KMS-11 (cell line): ENCODE data around the gene MICAL3.
"Not testable (repeated sequence)": the region's sequence is repeated elsewhere in the genome, so short reads cannot be mapped to it uniquely, and the experiment has no call there.

Experiments used
- H2AFZ ChIP-seq: fragments of 200-600 bp; sonication (generic); 2 replicates; pipeline ENCODE4 v1.6.1; 2016; ENCODE audit warnings: antibody characterized with exemption, mixed run types, low read depth
- H3K27ac ChIP-seq: fragments of 200-600 bp; sonication (generic); 2 replicates; pipeline ENCODE4 v1.6.1; 2016; ENCODE audit warnings: mild to moderate bottlenecking, mixed run types
- H3K27me3 ChIP-seq: fragments of 200-600 bp; sonication (generic); 2 replicates; pipeline ENCODE4 v1.6.1; 2017; ENCODE audit warnings: mild to moderate bottlenecking, low read depth, mixed run types, moderate library complexity; ENCODE audit not compliant: insufficient read depth
- H3K36me3 ChIP-seq: fragments of 200-600 bp; sonication (generic); 2 replicates; pipeline ENCODE4 v1.6.1; 2017; ENCODE audit warnings: mild to moderate bottlenecking, mixed run types; ENCODE audit not compliant: insufficient read depth
- H3K4me1 ChIP-seq: fragments of 200-600 bp; sonication (generic); 2 replicates; pipeline ENCODE4 v1.6.1; 2016; ENCODE audit warnings: mild to moderate bottlenecking, low read depth, mixed run types; ENCODE audit not compliant: poor library complexity, severe bottlenecking
- H3K4me2 ChIP-seq: fragments of 200-600 bp; sonication (generic); 2 replicates; pipeline ENCODE4 v1.7.0; 2016; ENCODE audit warnings: mild to moderate bottlenecking, mixed run types
- H3K4me3 ChIP-seq: fragments of 200-600 bp; sonication (generic); IDR thresholded peaks from 2 replicates; pipeline ENCODE4 v1.6.1; 2017; ENCODE audit warnings: low read depth, low read length, mixed read lengths; ENCODE audit not compliant: insufficient read depth
- H3K79me2 ChIP-seq: fragments of 200-600 bp; sonication (generic); 2 replicates; pipeline ENCODE4 v1.6.1; 2016; ENCODE audit warnings: low read depth, mixed run types; ENCODE audit not compliant: insufficient read depth
- H3K9ac ChIP-seq: fragments of 200-600 bp; sonication (generic); 2 replicates; pipeline ENCODE4 v1.6.1; 2016; ENCODE audit warnings: mild to moderate bottlenecking, mixed run types
- H4K20me1 ChIP-seq: fragments of 200-600 bp; sonication (generic); 2 replicates; pipeline ENCODE4 v1.6.1; 2016; ENCODE audit warnings: mild to moderate bottlenecking, mixed run types; ENCODE audit not compliant: insufficient read depth
- CTCF ChIP-seq: fragments of 200-600 bp; sonication (generic); conservative IDR thresholded peaks from 2 replicates; pipeline ENCODE4 v1.6.1; 2017; ENCODE audit warnings: low read depth, mild to moderate bottlenecking, antibody characterized with exemption, low read length, moderate library complexity, mixed read lengths

The MICAL3 gene

GRCh38 chr22:18028817-18029527 lies 4.6 kb upstream of the MICAL3 start:
- H3K4me3 ChIP-seq: no peak overlapping the region
- no peaks in the 10 kb centered on the region for H3K27me3 ChIP-seq
- no peaks in the 10 kb centered on the region for H4K20me1 ChIP-seq
- H3K4me2 ChIP-seq: peak overlapping the region; percentile 56
- peak overlapping the region; percentile 57 for H2AFZ ChIP-seq
- no peak overlapping the region for H3K9ac ChIP-seq
- H3K36me3 ChIP-seq: no peaks in the 10 kb centered on the region
- peaks cover 30% of the 10 kb centered on the region for H3K4me1 ChIP-seq
- H3K79me2 ChIP-seq: no peaks in the 10 kb centered on the region
- H3K27ac ChIP-seq: peak overlapping the region; percentile 48
- TF ChIP-seq CTCF: no peak

- not testable (repeated sequence) for H3K4me2 ChIP-seq, H4K20me1 ChIP-seq, H2AFZ ChIP-seq, H3K9ac ChIP-seq, H3K4me3 ChIP-seq, H3K79me2 ChIP-seq, H3K27ac ChIP-seq, H3K36me3 ChIP-seq, H3K27me3 ChIP-seq
- H3K4me1 ChIP-seq: peaks cover 40% of the 10 kb centered on the region
Measured at GRCh38 chr22:18025898-18026297, 1.5 kb upstream of the MICAL3 start.

- H3K79me2 ChIP-seq: no peaks in the 10 kb centered on the region
- peak overlapping the region; percentile 62; the same call in 1 of the 2 replicates for H3K4me2 ChIP-seq
- H3K4me3 ChIP-seq: no peak overlapping the region
- H3K27ac ChIP-seq: no peak overlapping the region
- no peaks in the 10 kb centered on the region for H4K20me1 ChIP-seq
- H2AFZ ChIP-seq: peak overlapping the region; percentile 95; the same call in 1 of the 2 replicates
- no peak overlapping the region for H3K9ac ChIP-seq
- no peaks in the 10 kb centered on the region for H3K36me3 ChIP-seq
- no peak; the same call in 1 of the 2 replicates for TF ChIP-seq CTCF
- peaks cover 33% of the 10 kb centered on the region for H3K4me1 ChIP-seq
- no peaks in the 10 kb centered on the region for H3K27me3 ChIP-seq
Measured at GRCh38 chr22:18024956-18025720, 777 bp upstream of the MICAL3 start.

- Histone ChIP-seq H3K27ac (no peak overlapping the region), H3K4me2 (peak overlapping the region; percentile 87)
Measured at GRCh38 chr22:18023509-18024275, 669 bp downstream of the MICAL3 start.

More at GRCh38 chr22:18023509-18024275, 669 bp downstream of the MICAL3 start:
- TF ChIP-seq CTCF: no peak
- Histone ChIP-seq H4K20me1 (no peaks in the 10 kb centered on the region), H3K36me3 (no peaks in the 10 kb centered on the region), H3K79me2 (no peaks in the 10 kb centered on the region), H3K4me3 (no peak overlapping the region), H3K27me3 (no peaks in the 10 kb centered on the region), H3K4me1 (peaks cover 19% of the 10 kb centered on the region), H2AFZ (peak overlapping the region; percentile 95), H3K9ac (peak overlapping the region; percentile 36; the same call in 1 of the 2 replicates)
